HEK293 (cell line): Measurements from ENCODE around the gene TLX3.

Experiments used
- AEBP2 ChIP-seq: fragments of 450-650 bp; formaldehyde crosslinking; IDR thresholded peaks from 2 replicates; pipeline ENCODE4 v1.5.1; 2016; ENCODE audit warnings: missing biosample characterization, missing genetic modification characterization, borderline replicate concordance
- EGR2 ChIP-seq: fragments of 450-650 bp; formaldehyde crosslinking; IDR thresholded peaks from 2 replicates; pipeline ENCODE4 v1.5.1; 2016; ENCODE audit warnings: low read depth, missing biosample characterization, missing genetic modification characterization
- GFI1B ChIP-seq: fragments of 450-650 bp; formaldehyde crosslinking; IDR thresholded peaks from 2 replicates; pipeline ENCODE4 v1.5.1; 2016; ENCODE audit warnings: missing biosample characterization, missing genetic modification characterization
- HIC1 ChIP-seq: fragments of 450-650 bp; formaldehyde crosslinking; IDR thresholded peaks from 2 replicates; pipeline ENCODE4 v1.5.1; 2016; ENCODE audit warnings: missing biosample characterization, missing genetic modification characterization
- KLF17 ChIP-seq: fragments of 450-650 bp; formaldehyde crosslinking; IDR thresholded peaks from 2 replicates; pipeline ENCODE4 v1.5.1; 2016; ENCODE audit warnings: missing biosample characterization, missing genetic modification characterization
- OVOL3 ChIP-seq: fragments of 450-650 bp; formaldehyde crosslinking; IDR thresholded peaks from 2 replicates; pipeline ENCODE4 v1.5.1; 2016; ENCODE audit warnings: missing biosample characterization, missing genetic modification characterization
- SP3 ChIP-seq: fragments of 450-650 bp; formaldehyde crosslinking; IDR thresholded peaks from 2 replicates; pipeline ENCODE4 v1.5.1; 2016; ENCODE audit warnings: missing biosample characterization, missing genetic modification characterization
- ZBTB1 ChIP-seq: fragments of 450-650 bp; formaldehyde crosslinking; IDR thresholded peaks from 2 replicates; pipeline ENCODE4 v1.5.1; 2016; ENCODE audit warnings: missing biosample characterization, missing genetic modification characterization
- ZFP69B ChIP-seq: fragments of 450-650 bp; formaldehyde crosslinking; IDR thresholded peaks from 2 replicates; pipeline ENCODE4 v1.5.1; 2016; ENCODE audit warnings: missing biosample characterization, missing genetic modification characterization
- ZIC2 ChIP-seq: fragments of 450-650 bp; formaldehyde crosslinking; IDR thresholded peaks from 2 replicates; pipeline ENCODE4 v1.5.1; 2016; ENCODE audit warnings: missing biosample characterization, missing genetic modification characterization
- ZNF138 ChIP-seq: fragments of 450-650 bp; formaldehyde crosslinking; IDR thresholded peaks from 2 replicates; pipeline ENCODE4 v1.5.1; 2016; ENCODE audit warnings: missing biosample characterization, missing genetic modification characterization, borderline replicate concordance
- ZNF175 ChIP-seq: fragments of 450-650 bp; formaldehyde crosslinking; IDR thresholded peaks from 2 replicates; pipeline ENCODE4 v1.5.1; 2016; ENCODE audit warnings: missing biosample characterization, missing genetic modification characterization
- ZNF239 ChIP-seq: fragments of 450-650 bp; formaldehyde crosslinking; IDR thresholded peaks from 2 replicates; pipeline ENCODE4 v1.5.1; 2016; ENCODE audit warnings: missing biosample characterization, missing genetic modification characterization
- ZNF24 ChIP-seq: fragments of 450-650 bp; formaldehyde crosslinking; IDR thresholded peaks from 2 replicates; pipeline ENCODE4 v1.5.1; 2016; ENCODE audit warnings: missing biosample characterization, missing genetic modification characterization
- ZNF274 ChIP-seq, 2 experiments: fragments of 200-500 bp in 1 of 2; fragments of 450-650 bp in 1 of 2; sonication (Bioruptor generic) in 1 of 2; formaldehyde crosslinking in 1 of 2; IDR thresholded peaks; 2 replicates each; pipeline versions ENCODE4 v1.5.1 to v1.6.1; 2014 to 2016; ENCODE audit warnings: borderline replicate concordance in 1 of 2, inconsistent platforms in 1 of 2, low read length in 1 of 2, missing biosample characterization in 1 of 2, missing genetic modification characterization in 1 of 2
- ZNF366 ChIP-seq: fragments of 450-650 bp; formaldehyde crosslinking; conservative IDR thresholded peaks from 2 replicates; pipeline ENCODE4 v1.5.1; 2016; ENCODE audit warnings: missing biosample characterization, missing genetic modification characterization
- ZNF404 ChIP-seq: fragments of 450-650 bp; formaldehyde crosslinking; IDR thresholded peaks from 2 replicates; pipeline ENCODE4 v1.5.1; 2017; ENCODE audit warnings: missing biosample characterization, missing genetic modification characterization
- ZNF423 ChIP-seq: fragments of 450-650 bp; formaldehyde crosslinking; IDR thresholded peaks from 2 replicates; pipeline ENCODE4 v1.5.1; 2016; ENCODE audit warnings: missing biosample characterization, missing genetic modification characterization
- ZNF433 ChIP-seq: fragments of 450-650 bp; formaldehyde crosslinking; IDR thresholded peaks from 2 replicates; pipeline ENCODE4 v1.5.1; 2016; ENCODE audit warnings: missing biosample characterization, missing genetic modification characterization, low read depth
- ZNF571 ChIP-seq: fragments of 450-650 bp; formaldehyde crosslinking; IDR thresholded peaks from 2 replicates; pipeline ENCODE4 v1.5.0; 2017; ENCODE audit warnings: missing biosample characterization, missing genetic modification characterization
- ZNF629 ChIP-seq: fragments of 450-650 bp; formaldehyde crosslinking; IDR thresholded peaks from 2 replicates; pipeline ENCODE4 v1.5.1; 2017; ENCODE audit warnings: missing biosample characterization, missing genetic modification characterization
- ZNF677 ChIP-seq: fragments of 450-650 bp; IDR thresholded peaks from 2 replicates; pipeline ENCODE4 v1.5.0; 2018; ENCODE audit warnings: missing biosample characterization, mild to moderate bottlenecking, missing genetic modification characterization, moderate library complexity
- ZNF76 ChIP-seq: fragments of 450-650 bp; formaldehyde crosslinking; IDR thresholded peaks from 2 replicates; pipeline ENCODE4; 2016; ENCODE audit warnings: low read depth, missing biosample characterization, missing genetic modification characterization, borderline replicate concordance
- ZNF776 ChIP-seq: fragments of 450-650 bp; formaldehyde crosslinking; IDR thresholded peaks from 2 replicates; pipeline ENCODE4 v1.5.0; 2017; ENCODE audit warnings: missing biosample characterization, missing genetic modification characterization, borderline replicate concordance
- ZSCAN4 ChIP-seq: fragments of 450-650 bp; formaldehyde crosslinking; IDR thresholded peaks from 2 replicates; pipeline ENCODE4 v1.5.1; 2017; ENCODE audit warnings: missing biosample characterization, missing genetic modification characterization

TLX3 gene

GRCh38 chr5:171309276-171310211 is 496 bp downstream of the TLX3 start (continued):
- TF ChIP-seq ZNF76 (tag by site-specific recombination) (no peak), KLF17 (no peak), ZNF404 (tag by site-specific recombination) (no peak), ZNF274 (IDR thresholded peaks at IDR 0.05; ENCODE audit: low read length) (no peak), ZNF274 (tag by site-specific recombination; IDR thresholded peaks at IDR 0.05; ENCODE audit: borderline replicate concordance) (no peak), ZNF629 (tag by site-specific recombination) (no peak), ZNF433 (tag by site-specific recombination) (no peak), ZNF366 (no peak), HIC1 (peak; percentile 99), ZNF677 (tag by site-specific recombination) (no peak), ZNF423 (tag by site-specific recombination) (peak; percentile 45; the same call in 1 of the 2 replicates), AEBP2 (tag by site-specific recombination) (no peak), ZNF138 (tag by site-specific recombination) (no peak), OVOL3 (no peak), SP3 (tag by site-specific recombination) (0 out of 2 replicates have a peak, but pooled peaks have one; percentile 9), ZSCAN4 (tag by site-specific recombination) (no peak), ZNF776 (tag by site-specific recombination) (no peak), ZIC2 (tag by site-specific recombination) (no peak; the same call in 1 of the 2 replicates), ZNF24 (tag by site-specific recombination) (no peak), ZNF175 (no peak), GFI1B (no peak), ZNF571 (tag by site-specific recombination) (no peak), ZBTB1 (tag by site-specific recombination) (no peak), ZNF239 (tag by site-specific recombination) (no peak), EGR2 (tag by site-specific recombination) (no peak), ZFP69B (no peak)
